IPS DF 4.7 (cell line): ENCODE results near the gene ADCY2.

Experiments used
- DNase-seq: peaks from one replicate; pipeline ENCODE4 v3.0.0-alpha.2; 2013; ENCODE audit warnings: low spot score; ENCODE audit errors: extremely low read depth

The ADCY2 gene

DNA sequence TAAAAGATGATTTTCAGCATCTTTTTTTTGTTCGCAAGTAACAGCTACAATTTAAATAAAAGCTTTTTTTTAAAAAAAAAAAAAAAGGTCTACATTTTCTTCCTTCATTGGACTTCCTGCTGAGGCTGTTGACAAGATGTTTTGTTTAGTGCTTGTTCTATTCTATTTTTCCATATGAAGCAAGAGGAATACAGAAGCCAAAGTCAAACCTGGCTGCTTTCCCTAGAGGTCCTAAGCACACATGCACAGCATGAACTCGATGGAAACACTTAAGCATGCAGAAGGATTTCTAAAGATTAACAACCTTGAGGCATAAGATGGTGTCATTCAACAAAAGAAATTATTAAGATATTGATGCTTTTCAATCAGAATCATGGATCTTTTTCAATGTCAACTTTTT lies 105.1 kb downstream of the ADCY2 start:
- no peak for DNase-seq

DNA sequence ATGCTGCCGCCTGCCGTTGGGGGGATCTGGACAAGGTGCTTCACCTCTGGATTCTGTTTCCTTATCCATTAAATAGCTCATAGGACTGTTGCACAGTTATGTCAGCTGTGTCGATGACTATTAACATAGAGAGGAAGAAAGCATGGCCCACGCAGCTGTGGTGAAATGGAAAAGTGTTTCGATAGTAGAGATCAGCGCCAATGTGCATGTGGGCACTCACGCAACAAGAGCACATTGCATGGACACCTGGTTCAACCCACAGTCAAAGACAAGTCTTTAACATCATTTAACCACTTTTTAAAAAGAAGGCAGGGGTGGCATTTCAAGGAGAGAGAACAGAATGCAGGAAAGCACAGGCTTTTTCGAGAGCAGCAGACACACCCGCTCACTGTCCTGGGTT lies 107.6 kb downstream of the ADCY2 start:
- DNase-seq, result no peak

DNA sequence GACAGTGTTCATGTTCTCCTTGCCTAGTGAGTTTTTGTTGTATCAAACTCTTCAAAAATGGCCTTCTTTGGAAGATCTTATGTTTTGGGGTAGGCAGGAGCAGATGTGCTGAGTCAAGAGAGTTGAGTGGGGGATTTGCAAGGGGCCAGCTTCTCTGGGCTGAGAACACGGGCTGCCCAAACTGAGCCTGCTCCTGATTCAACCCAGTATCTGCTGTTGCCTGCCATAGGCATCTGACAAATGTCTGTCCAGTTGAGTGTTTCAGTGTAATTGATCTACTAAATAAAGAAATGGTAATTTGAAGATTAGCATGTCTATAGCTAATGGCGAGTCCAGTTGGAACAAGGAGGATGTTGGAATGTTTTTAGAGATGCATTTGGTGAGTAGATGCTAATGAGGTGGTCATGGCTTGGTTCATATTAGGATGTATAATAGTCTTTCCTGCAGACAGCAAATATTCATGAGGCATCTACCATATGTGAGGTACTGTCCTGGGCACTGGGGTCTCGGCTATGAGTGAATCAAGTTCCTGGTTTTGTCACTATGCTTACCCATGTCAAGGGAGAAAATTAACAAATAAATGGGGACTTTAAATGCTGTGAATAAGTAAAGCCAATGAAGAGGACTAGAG lies 119.5 kb downstream of the ADCY2 start:
- DNase-seq, result no peak

DNA sequence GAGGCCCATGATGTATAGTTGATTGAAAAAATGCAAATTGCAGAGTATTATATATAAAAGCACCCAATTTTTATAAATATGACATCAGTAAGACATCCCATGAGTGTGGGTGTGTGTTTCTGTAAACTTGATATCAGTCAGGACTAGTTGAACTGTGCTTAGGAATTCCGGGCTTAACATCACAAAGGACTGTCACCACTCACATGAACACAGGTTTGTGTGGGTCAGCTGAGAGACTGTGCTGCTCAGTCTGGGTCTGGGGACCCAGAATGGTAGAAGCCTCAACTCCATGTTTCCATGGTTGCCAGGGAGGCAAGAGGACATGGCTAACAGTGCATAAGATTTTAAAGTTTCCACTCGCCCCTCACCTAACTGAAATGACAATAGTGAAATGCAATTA lies 120.3 kb downstream of the ADCY2 start:
- DNase-seq, result no peak

DNA sequence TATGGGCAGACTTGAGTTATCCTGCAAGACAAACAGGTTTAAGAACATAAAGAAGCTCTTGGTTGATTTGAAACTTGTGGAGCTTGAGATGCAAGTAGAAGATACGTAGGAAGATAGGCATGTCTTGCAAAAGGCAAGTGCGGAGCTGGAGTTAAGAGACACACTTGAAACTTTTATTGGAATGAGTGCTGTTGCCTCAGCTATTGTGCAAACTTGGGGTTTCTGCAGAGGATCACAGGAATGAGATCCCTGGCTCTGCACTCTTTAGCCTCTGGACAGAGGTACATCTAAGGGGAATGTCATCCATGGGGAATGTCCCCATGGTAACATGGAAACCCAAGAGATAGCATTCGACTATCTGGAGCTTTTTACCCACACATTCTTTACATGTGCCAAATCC lies 121.1 kb downstream of the ADCY2 start:
- no peak for DNase-seq

GRCh38 chr5:7518947-7519560 lies 123.1 kb downstream of the ADCY2 start:
- no peak for DNase-seq

DNA sequence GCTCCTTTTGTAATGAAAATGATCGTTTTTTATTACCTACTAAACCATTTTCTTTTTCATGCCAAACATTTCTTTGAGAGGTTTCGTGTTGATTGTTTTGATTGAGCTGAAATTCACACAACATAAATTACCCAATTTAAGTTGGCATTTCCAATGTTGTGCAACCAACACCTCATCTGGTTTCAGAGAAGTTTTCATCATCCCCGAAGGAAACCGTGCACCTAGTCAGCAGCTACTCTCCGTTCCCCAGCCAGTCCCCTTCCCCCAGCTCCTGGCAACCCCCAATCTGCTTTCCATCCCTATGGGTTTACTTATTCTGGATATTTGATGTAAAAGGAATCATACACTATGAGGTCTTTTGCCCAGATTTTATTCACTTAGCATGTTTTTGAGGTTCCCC lies 123.6 kb downstream of the ADCY2 start:
- DNase-seq, result no peak

DNA sequence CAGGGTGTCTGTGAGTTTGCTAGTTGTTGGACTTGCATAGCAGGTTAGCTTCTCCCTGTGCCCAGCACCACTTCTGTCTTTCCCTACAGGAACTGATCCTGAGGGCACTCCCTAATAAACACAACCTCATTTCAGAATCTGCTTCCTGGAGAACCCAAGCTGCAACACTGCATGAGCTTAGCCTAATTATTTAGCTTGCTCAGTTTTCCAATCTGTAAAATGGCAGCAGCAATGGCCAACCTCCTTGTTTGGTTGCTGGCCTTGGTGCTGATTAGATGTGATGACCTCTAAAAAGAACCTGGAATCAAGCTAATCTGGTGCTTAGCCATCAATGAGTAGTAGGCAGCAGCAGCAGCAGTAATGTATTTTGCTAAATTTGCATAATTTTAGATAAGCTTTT lies 133.9 kb downstream of the ADCY2 start:
- DNase-seq, result no peak

DNA sequence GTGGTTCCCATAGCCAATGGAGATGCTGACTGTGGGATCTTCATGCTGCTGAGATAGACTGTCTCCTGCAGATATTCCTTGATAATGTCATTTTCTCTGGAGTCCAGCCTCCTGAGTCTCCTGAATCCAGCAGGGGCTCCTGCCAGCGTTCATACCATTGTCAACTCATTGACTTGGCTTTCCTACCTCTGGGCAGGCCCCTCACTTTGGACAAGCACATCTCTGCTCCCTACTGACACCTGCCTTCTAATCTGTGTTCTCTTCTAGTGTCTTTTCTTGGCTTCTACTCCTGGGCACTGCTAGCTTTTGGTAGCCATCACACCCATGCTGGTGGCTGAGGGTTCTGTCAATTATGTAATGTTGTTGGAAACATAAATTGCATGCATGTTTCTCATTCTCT lies 138.0 kb downstream of the ADCY2 start:
- DNase-seq, result no peak

DNA sequence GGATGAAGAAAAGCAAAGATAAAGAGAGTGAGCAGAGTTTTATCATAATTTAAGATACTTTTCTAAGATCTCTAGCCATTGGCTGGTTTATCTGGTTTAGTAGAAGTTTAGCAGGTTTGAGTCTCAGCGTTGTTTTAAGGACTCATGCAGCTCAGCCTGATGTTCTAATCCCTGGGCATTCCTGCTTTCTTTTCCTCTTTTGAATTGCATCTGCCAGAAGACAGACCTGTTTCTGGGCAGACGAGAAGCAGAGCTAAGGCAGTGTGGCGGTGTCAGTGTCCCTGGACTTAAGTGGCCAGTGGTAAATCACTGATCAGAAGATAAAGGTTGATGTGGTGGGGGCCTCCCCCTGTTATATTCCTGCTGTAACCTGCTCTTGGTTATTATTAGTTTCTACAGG lies 138.6 kb downstream of the ADCY2 start:
- DNase-seq, result no peak

- DNase-seq, result no peak
Observed at GRCh38 chr5:7537573-7537972, 141.6 kb downstream of the ADCY2 start.

GRCh38 chr5:7539571-7539970 lies 143.6 kb downstream of the ADCY2 start:
- DNase-seq, result no peak

DNA sequence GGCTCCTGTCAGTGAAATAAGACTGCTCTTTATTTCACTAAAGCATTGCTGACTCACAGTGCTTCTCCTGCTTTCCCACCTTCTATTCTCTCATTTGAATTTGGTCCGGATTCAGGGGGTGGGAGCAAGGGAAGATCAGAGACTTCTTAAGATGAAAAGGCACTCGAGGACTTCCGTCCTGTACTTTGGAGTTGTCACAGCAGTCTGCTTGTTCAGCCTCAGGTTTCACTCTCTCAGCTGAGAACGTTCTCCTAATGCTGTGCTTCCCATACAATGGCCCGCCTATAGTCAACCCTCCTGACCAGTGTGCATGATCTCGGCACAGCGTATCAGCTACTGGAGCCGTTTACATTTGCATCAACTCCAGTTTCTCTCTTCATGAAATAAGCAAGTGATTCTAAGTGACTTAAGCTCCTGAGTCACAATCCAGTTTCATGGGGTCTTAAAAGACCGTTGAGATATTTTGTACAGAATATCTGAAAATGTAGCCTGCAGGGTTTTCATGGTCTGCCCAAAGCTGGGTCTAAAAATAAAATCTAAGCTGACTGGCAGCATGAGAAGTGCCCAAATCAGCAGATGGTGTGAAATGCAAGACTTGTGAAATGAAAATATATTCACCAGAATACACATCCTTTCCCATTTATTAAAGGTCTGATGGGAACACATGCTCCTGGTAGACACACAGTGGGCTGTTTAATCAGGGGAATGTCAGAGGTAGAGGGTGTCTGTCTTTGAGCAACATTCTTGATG lies 145.0 kb downstream of the ADCY2 start:
- no peak for DNase-seq

DNA sequence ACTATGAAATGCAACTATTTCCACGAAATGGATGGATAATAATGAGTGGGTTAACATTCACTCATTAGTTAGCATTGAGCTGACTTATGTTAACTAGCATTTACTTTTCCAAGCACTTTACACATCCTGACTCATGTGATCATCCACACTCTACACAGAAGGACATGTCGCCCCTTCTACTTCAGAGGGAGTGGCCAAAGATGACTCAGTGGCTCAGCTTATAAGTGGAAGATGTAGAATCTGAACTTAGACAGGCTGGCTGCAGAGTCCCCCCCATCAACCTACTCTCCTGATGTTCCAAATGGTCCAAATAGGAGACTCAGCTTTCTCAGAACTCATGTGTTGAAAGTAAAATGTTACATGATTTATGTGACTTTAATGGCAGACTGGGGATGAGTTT lies 146.0 kb downstream of the ADCY2 start:
- no peak for DNase-seq

GRCh38 chr5:7546555-7546954 lies 150.6 kb downstream of the ADCY2 start:
- no peak for DNase-seq

DNA sequence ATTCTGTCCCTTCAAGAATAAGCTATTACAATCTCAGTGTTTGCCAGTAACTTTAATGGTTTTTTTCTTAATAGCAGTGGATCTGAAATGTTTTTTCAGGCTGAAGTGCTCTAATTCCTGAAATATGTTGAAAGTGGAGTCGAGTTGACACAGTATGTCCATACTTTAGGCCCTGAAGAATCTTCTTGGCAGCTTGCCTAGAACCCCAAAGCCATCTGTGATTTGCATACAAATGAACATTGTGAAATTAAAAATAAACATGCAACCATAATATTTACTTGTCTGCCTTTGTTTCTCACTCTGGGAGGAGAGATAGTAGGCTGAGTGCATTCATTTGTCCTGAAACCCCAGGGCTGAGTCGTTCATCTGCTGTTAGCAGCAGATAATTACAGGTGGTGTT lies 152.7 kb downstream of the ADCY2 start:
- no peak for DNase-seq

- DNase-seq, result no peak
Observed at GRCh38 chr5:7565559-7565958, 169.6 kb downstream of the ADCY2 start.

DNA sequence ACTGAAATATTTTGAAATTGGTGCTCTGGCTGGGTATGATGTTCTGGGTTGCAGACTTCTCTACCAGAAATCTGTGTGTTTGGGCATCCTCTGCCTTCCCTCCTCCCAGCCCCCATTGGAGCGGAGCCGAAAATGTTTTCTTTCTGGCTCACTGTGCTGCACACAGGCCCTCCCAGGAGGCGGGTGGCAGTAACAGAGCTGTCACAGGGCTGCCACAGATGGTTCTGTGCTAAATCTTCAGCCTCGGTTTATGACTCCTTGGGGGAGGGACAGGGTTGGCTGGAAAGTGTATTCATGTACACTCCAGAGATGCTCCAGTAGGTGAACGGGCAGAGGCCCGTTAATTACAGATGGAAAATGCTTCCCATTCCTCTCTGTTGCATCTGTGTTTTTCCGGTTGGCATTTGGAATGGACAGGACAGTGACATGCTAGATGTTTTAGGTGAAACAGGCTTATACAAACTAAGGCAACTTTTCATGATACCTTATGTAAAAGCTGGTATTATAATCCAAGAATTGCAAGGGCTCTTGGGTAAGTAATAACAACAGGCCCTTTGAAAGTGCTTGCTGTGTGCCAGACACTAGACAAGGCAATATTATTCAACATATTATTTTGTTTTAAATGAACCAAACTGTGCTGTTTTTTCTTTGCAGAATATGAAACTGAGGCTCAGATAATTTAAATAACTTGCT lies 180.2 kb downstream of the ADCY2 start:
- DNase-seq, result no peak

GRCh38 chr5:7577381-7577780 lies 181.4 kb downstream of the ADCY2 start:
- DNase-seq, result no peak

DNA sequence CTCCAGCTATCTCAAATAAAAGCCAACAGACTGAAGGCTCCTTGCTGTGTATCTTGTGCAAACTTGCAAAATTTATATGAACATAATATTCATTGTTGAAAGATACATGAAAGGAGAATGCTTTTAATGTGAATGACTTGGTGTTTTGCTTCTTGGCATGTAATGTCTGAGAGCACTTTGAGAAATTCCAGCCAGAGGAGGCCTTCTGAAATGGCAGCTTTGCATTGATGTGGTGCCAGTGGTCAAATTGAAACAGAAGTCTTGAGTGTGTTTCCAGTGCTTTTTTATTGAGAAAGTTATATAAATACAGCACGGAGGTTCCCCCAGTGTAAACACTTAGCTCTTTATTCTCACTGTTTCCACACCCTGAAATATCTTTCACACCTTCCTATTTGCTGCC lies 182.1 kb downstream of the ADCY2 start:
- DNase-seq, result no peak

GRCh38 chr5:7584749-7585148 lies 188.8 kb downstream of the ADCY2 start:
- no peak for DNase-seq

DNA sequence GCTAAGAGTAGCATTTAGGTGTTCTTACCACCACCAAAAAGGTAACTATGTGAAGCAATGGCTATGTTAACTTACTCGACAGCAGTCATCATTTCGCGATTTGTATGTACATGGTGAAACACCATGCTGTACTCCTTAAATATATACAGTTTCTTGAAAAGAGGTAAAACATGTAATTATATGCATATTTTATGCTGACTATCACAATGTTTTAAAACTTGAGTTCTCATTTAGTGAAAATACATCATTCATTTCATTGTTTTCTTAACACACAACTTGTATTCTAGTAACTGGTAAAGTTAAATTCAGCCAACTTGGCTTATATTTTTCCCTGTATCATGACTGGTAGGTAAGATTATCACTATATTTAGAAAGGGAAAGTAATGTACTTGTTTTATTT lies 189.9 kb downstream of the ADCY2 start:
- no peak for DNase-seq
